ENCODE data around the gene TXNIP.

DNA sequence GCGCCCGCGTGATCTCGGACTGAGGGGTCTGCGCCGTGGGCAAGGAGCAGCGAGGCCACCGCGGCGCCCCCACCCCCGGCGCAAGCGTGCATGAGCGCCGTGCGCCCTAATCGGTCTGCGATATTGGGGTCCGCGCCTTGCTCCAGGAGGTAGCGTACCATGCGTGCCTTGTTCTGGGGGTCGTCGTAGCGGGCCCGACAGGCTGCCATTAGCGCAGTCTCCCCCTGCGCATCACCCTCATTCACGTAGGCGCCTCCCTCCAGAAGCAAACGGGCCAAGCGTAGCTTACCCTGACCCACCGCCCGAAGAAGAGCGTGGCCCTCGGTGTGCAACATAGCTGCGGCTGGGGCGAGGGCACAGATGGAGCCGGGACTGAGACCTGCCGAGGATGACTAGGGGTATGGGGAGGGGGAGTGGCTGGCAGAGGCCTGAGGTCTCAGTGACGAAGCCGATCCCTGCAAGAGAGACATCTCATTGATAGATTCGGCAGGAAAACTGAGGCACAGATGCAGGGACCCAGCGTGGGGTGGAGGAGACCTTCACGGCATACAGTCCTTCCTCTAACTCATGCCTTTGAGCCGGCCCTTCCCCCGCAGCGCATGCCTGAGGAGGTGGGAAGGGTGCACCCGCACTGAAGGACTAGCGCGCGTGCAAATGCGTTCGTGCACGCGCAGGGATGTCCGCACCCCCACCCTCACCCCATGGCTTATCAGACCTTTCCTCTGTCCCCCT, 34.8 kb downstream of the TXNIP start:
- TF ChIP-seq RAD21 (IDR thresholded peaks at IDR 0.05; ENCODE audit: low read depth) (no peak), EZH2 (IDR thresholded peaks at IDR 0.05) (no peak), POLR2A (IDR thresholded peaks at IDR 0.05; ENCODE audit: borderline replicate concordance, extremely low read depth, insufficient read depth, insufficient read length) (no peak), YY1 (IDR thresholded peaks at IDR 0.05; ENCODE audit: extremely low read depth, insufficient replicate concordance, low read depth, low read length) (no peak), SRF (IDR thresholded peaks at IDR 0.05; ENCODE audit: low read depth) (no peak), ZFX (IDR thresholded peaks at IDR 0.05) (no peak), SP1 (IDR thresholded peaks at IDR 0.05; ENCODE audit: low read depth) (no peak), TCF7L2 (IDR thresholded peaks at IDR 0.05; ENCODE audit: borderline replicate concordance, extremely low read depth, insufficient read depth, insufficient read length) (no peak)
- TF ChIP-seq, protein P1, sequence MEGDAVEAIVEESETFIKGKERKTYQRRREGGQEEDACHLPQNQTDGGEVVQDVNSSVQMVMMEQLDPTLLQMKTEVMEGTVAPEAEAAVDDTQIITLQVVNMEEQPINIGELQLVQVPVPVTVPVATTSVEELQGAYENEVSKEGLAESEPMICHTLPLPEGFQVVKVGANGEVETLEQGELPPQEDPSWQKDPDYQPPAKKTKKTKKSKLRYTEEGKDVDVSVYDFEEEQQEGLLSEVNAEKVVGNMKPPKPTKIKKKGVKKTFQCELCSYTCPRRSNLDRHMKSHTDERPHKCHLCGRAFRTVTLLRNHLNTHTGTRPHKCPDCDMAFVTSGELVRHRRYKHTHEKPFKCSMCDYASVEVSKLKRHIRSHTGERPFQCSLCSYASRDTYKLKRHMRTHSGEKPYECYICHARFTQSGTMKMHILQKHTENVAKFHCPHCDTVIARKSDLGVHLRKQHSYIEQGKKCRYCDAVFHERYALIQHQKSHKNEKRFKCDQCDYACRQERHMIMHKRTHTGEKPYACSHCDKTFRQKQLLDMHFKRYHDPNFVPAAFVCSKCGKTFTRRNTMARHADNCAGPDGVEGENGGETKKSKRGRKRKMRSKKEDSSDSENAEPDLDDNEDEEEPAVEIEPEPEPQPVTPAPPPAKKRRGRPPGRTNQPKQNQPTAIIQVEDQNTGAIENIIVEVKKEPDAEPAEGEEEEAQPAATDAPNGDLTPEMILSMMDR (IDR thresholded peaks at IDR 0.05 in 2 of 3, conservative IDR thresholded peaks at IDR 0.05 in 1 of 3; ENCODE audit: borderline replicate concordance in 1 of 3, insufficient read depth in 1 of 3, low read depth in 2 of 3, low read length in 2 of 3) = no peak
- TF ChIP-seq, protein P2, sequence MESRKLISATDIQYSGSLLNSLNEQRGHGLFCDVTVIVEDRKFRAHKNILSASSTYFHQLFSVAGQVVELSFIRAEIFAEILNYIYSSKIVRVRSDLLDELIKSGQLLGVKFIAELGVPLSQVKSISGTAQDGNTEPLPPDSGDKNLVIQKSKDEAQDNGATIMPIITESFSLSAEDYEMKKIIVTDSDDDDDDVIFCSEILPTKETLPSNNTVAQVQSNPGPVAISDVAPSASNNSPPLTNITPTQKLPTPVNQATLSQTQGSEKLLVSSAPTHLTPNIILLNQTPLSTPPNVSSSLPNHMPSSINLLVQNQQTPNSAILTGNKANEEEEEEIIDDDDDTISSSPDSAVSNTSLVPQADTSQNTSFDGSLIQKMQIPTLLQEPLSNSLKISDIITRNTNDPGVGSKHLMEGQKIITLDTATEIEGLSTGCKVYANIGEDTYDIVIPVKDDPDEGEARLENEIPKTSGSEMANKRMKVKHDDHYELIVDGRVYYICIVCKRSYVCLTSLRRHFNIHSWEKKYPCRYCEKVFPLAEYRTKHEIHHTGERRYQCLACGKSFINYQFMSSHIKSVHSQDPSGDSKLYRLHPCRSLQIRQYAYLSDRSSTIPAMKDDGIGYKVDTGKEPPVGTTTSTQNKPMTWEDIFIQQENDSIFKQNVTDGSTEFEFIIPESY (IDR thresholded peaks at IDR 0.05; ENCODE audit: extremely low read depth, insufficient replicate concordance, low read length) = no peak
- TF ChIP-seq, protein P3, sequence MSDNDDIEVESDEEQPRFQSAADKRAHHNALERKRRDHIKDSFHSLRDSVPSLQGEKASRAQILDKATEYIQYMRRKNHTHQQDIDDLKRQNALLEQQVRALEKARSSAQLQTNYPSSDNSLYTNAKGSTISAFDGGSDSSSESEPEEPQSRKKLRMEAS (IDR thresholded peaks at IDR 0.05) = no peak
